Adrenal gland (tissue), 5 donors: Measurements from ENCODE around the gene ANO6.

Experiments
- CTCF ChIP-seq, 6 experiments: fragments of 450-650 bp in 4 of 6; fragments of 200-600 bp in 2 of 6; sonication (generic) in 1 of 6; IDR thresholded peaks; 1 replicate in 5 of 6; 2 replicates in 1 of 6; pipeline versions ENCODE4 v1.5.1 to v1.8.0; 2016 to 2021; ENCODE audit warnings: antibody characterized with exemption in 6 of 6, mild to moderate bottlenecking in 2 of 6, moderate library complexity in 1 of 6
- POLR2A ChIP-seq, 2 donors: fragments of 450-650 bp; IDR thresholded peaks; one replicate each; pipeline ENCODE4 v1.6.1; 2017; ENCODE audit warnings: antibody characterized with exemption in 2 of 2, mild to moderate bottlenecking in 2 of 2, moderate library complexity in 1 of 2
- donor health status: DM: no; HTN: no; CAD: no.

DNA sequence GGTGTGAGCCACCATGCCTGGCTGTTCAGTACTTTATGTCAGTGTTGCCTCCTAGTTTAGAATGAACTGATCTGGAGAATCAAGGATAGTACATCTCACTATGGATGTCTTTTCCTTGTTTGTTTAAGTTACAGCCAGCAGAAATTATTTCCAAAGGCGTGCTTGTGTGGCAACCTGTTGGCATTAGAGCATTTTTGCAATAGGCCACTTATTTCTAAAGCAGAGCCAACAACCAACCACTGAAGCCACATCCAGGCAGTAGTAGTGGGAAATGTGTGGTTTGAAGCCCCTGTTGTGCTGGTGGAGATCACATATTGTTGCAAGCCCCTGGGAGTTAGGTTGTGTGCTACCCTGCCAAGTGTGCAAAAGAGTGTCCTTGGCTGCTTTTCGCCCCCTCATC lies 3.7 kb downstream of the ANO6 start:
- TF ChIP-seq CTCF (IDR thresholded peaks at IDR 0.05) = no peak
- no peak for TF ChIP-seq POLR2A (IDR thresholded peaks at IDR 0.05)
